K562 (cell line): Measurements from ENCODE around the gene PDIA5. TPM values are rescaled to one million over a fixed set of nuclear protein-coding genes. Genes with fewer than 3 reads are reported as not detected.

ENCODE experiments used
- ATAC-seq: fragments of 200-7000 bp; cut with Tn5 transposase; 3 replicates; pipeline ENCODE4 v1.9.1; 2020; ENCODE audit warnings: moderate library complexity
- BruUV-seq: library from RNA; stranded (reverse); fragments of 400-500 nt; replicated peaks from 2 replicates; lab custom pipeline; 2021; lab: Mats Ljungman, UMichigan
- CTCF ChIA-PET: fragments of 300-600 bp; formaldehyde crosslinking; extraction: SDS; loops from one replicate; lab custom pipeline; 2021; ENCODE audit warnings: low intra/inter-chr PET ratio; lab: Yijun Ruan, JAX
- POLR2A ChIA-PET: fragments of 300-600, 350-650 bp; sonication (Branson Sonifier 250); formaldehyde crosslinking; extraction: SDS; loops from one replicate; lab custom pipeline; 2021; ENCODE audit warnings: antibody characterized with exemption, inconsistent platforms; lab: Yijun Ruan, JAX
- DNase-seq, 4 experiments: peaks; one replicate each; pipeline versions ENCODE4 v3.0.0 to v3.0.0-alpha.2; 2011 to 2018; ENCODE audit warnings: low spot score in 3 of 4, mixed read lengths in 3 of 4; ENCODE audit errors: extremely low read depth in 1 of 4
- FAIRE-seq: peaks from 2 replicates; lab custom pipeline; 2011; peaks lifted over from hg19 to GRCh38; lab: Jason Lieb, UNC
- H2AFZ ChIP-seq: 2 replicates; pipeline ENCODE4 v1.6.0; 2011; ENCODE audit warnings: low read depth, low read length, control low read depth, inconsistent platforms
- H3K27ac ChIP-seq: fragments of 200-600 bp; 3 replicates; pipeline ENCODE4 v1.8.0; 2011; ENCODE audit warnings: low read depth, mild to moderate bottlenecking, control low read depth, inconsistent platforms, low read length, moderate library complexity, mixed read lengths; ENCODE audit errors: extremely low read depth
- H3K27me3 ChIP-seq, 2 experiments: fragments of 300-600 bp in 1 of 2; 2 replicates in 1 of 2; 3 replicates in 1 of 2; pipeline versions ENCODE4 v1.6.0 to v1.8.0; 2011; ENCODE audit warnings: inconsistent platforms in 2 of 2, low read length in 2 of 2, mild to moderate bottlenecking in 1 of 2, mixed read lengths in 1 of 2, moderate library complexity in 1 of 2; ENCODE audit not compliant: control insufficient read depth in 2 of 2, insufficient read depth in 2 of 2
- H3K36me3 ChIP-seq: fragments of 300-600 bp; 3 replicates; pipeline ENCODE4 v1.8.0; 2011; ENCODE audit warnings: mild to moderate bottlenecking, low read length, inconsistent platforms; ENCODE audit not compliant: control insufficient read depth, insufficient read depth
- H3K4me1 ChIP-seq, 2 experiments: fragments of 200-600 bp in 1 of 2; replicated peaks in 1 of 2; 2 replicates in 1 of 2; 3 replicates in 1 of 2; pipeline versions ENCODE4 v1.5.1 to v1.8.0; 2011; ENCODE audit warnings: inconsistent platforms in 2 of 2, low read length in 2 of 2, mild to moderate bottlenecking in 1 of 2, mixed read lengths in 1 of 2, moderate library complexity in 1 of 2; ENCODE audit not compliant: control insufficient read depth in 2 of 2, insufficient read depth in 2 of 2
- H3K4me2 ChIP-seq: 2 replicates; pipeline ENCODE4 v1.6.1; 2011; ENCODE audit warnings: low read length, control low read depth, inconsistent platforms, mixed read lengths; ENCODE audit not compliant: insufficient read depth
- H3K4me3 ChIP-seq: fragments of 200-600 bp; sonication (generic), shearing (Covaris generic); 2 replicates; pipeline ENCODE4 v1.5.1; 2016; ENCODE audit warnings: control low read depth, inconsistent platforms
- H3K79me2 ChIP-seq: fragments of 200-600 bp; 3 replicates; pipeline ENCODE4 v1.8.0; 2011; ENCODE audit warnings: low read length, inconsistent platforms; ENCODE audit not compliant: control insufficient read depth, insufficient read depth
- H3K9ac ChIP-seq, 2 experiments: 2 replicates each; pipeline versions ENCODE4 v1.6.0 to v1.6.1; 2011; ENCODE audit warnings: low read depth in 2 of 2, low read length in 2 of 2, control low read depth in 1 of 2, inconsistent platforms in 1 of 2, mild to moderate bottlenecking in 1 of 2, mixed read lengths in 1 of 2; ENCODE audit not compliant: insufficient read depth in 1 of 2
- H3K9me1 ChIP-seq: one replicate; pipeline ENCODE4 v1.6.0; 2011; ENCODE audit warnings: inconsistent platforms, mild to moderate bottlenecking, low read length, moderate library complexity; ENCODE audit not compliant: control insufficient read depth, insufficient read depth
- H3K9me3 ChIP-seq: replicated peaks from 2 replicates; pipeline ENCODE4 v1.5.1; 2011; ENCODE audit warnings: low read depth, low read length, inconsistent platforms; ENCODE audit not compliant: control insufficient read depth, insufficient read depth
- H4K20me1 ChIP-seq: replicated peaks from 2 replicates; pipeline ENCODE4 v1.6.1; 2011; ENCODE audit warnings: low read length, inconsistent platforms, mixed read lengths; ENCODE audit not compliant: control insufficient read depth, insufficient read depth
- CBFA2T2 ChIP-seq: fragments of 450-650 bp; conservative IDR thresholded peaks from 2 replicates; pipeline ENCODE4 v1.6.1; 2017; ENCODE audit warnings: mild to moderate bottlenecking
- CEBPB ChIP-seq: fragments of 450-650 bp; IDR thresholded peaks from 2 replicates; pipeline ENCODE4 v1.6.1; 2016; ENCODE audit warnings: missing genetic modification characterization, missing compliant biosample characterization
- CEBPG ChIP-seq, 3 experiments: fragments of 200-800 bp in 1 of 3; sonication (Bioruptor generic) in 1 of 3; sonication (generic) in 1 of 3; formaldehyde crosslinking in 1 of 3; IDR thresholded peaks in 2 of 3; conservative IDR thresholded peaks in 1 of 3; 2 replicates each; pipeline versions ENCODE4 v1.6.1 to v1.8.0; 2016 to 2022; ENCODE audit warnings: missing compliant biosample characterization in 2 of 3, missing genetic modification characterization in 2 of 3, mild to moderate bottlenecking in 1 of 3, missing genetic modification reagents in 1 of 3
- CXXC5 ChIP-seq: fragments of 250-450 bp; sonication (Bioruptor Pico); IDR thresholded peaks from 2 replicates; pipeline ENCODE4 v1.8.0; 2022; ENCODE audit warnings: inconsistent platforms, mild to moderate bottlenecking, moderate library complexity
- ZNF316 ChIP-seq: fragments of 450-650 bp; IDR thresholded peaks from 2 replicates; pipeline ENCODE4 v1.6.1; 2016
- WGBS: fragments of 100-300 bp; shearing (Covaris generic); methylation state at CpG from one replicate; pipeline ENCODE4 v1.1.6; 2016; ENCODE audit warnings: low coverage, mixed read lengths; ENCODE audit not compliant: insufficient coverage; ENCODE audit errors: missing lambda C conversion rate; 5-methylcytosine and 5-hydroxymethylcytosine counted together
- in situ Hi-C: fragments of 300-500 bp; cut with MboI; formaldehyde crosslinking; loops from 4 replicates; pipeline ENCODE4 v1.15.0; 2018; ENCODE audit warnings: inconsistent platforms, mixed read lengths
- intact Hi-C: fragments of 100-400 bp; cut with micrococcal nuclease; formaldehyde crosslinking; loops from 2 replicates; pipeline ENCODE4 v1.14.2; 2022
- polyA plus RNA-seq, 8 experiments: library from polyadenylated mRNA; depleted of rRNA in 4 of 8; stranded (reverse) in 5 of 8; unstranded in 3 of 8; fragments of >200 nt; fragmentation: Nextera tagmentation in 2 of 8; fragmentation: Illumina TruSeq in 1 of 8; extraction: Ambion mirVana in 2 of 8; extraction: Trizol in 1 of 8; gene quantifications; 2 replicates each; pipeline versions ENCODE4 v1.2.1 to v1.2.3, GENCODE V29; 2011 to 2014; ENCODE audit warnings: inconsistent platforms in 1 of 8, missing spikeins in 1 of 8
- total RNA-seq, 7 experiments: library from RNA; depleted of rRNA in 6 of 7; stranded (reverse); fragments of >200 nt in 6 of 7; fragmentation: Illumina TruSeq in 2 of 7; extraction: Trizol in 2 of 7; gene quantifications; 2 replicates each; pipeline versions ENCODE4 v1.2.1 to v1.2.3, GENCODE V29; 2011 to 2021; ENCODE audit warnings: low replicate concordance in 1 of 7

PDIA5 gene
- total and polyA plus RNA-seq, 9 of the 15 experiments (the other 6 are each of a cell fraction or from before 2014, with no cell fraction given), result 3.4 to 31.8 (median 19.6) TPM

DNA sequence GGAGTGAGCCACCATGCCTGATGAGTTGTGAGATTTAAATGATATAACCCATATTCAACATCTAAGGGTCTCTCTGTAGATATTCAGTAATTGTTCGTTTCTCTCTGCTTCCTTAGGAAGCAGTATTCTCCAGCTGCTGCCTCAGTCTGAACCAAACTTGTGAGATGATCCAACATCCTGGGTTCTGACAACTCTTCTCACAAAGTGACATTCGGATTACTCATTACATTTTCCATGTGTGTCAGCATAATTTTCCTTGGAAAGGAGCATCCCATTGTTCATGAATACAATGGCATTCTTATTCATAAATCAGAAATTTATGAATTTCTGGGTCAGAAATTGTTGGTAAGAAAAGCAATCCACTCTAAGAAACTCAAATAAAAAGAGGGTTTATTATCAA is 119.9 kb downstream of the PDIA5 start:
- no peak for FAIRE-seq
- no peaks in the 10 kb centered on the region for H3K79me2 ChIP-seq
- H3K27me3 ChIP-seq, result no peaks in the 10 kb centered on the region
- H3K27ac ChIP-seq, result no peak overlapping the region
- TF ChIP-seq ZNF316 (peak; percentile 62), CBFA2T2 (no peak)
- no peaks in the 10 kb centered on the region for H3K9me3 ChIP-seq
- H3K9ac ChIP-seq, result no peak overlapping the region
- H3K4me3 ChIP-seq, result no peak overlapping the region
- no peak for DNase-seq
- H3K4me2 ChIP-seq, result no peak overlapping the region
- H3K36me3 ChIP-seq, result no peaks in the 10 kb centered on the region
- no peaks in the 10 kb centered on the region for H3K4me1 ChIP-seq
- no peaks in the 10 kb centered on the region for H4K20me1 ChIP-seq
- intact Hi-C loops, result no loop called here
- H2AFZ ChIP-seq, result no peak overlapping the region
- in situ Hi-C loops, result no loop called here
- ChIA-PET POLR2A (no interaction called here), CTCF (no interaction called here)
- WGBS, result 21% methylated on average over 2 of the region's 2 CpGs
- no peak for ATAC-seq
- BruUV-seq, result no TSS peak
- H3K9me1 ChIP-seq, result no peaks in the 10 kb centered on the region

- intact Hi-C loops, result no loop called here
- BruUV-seq, result no TSS peak
Measured at GRCh38 chr3:123188058-123188457, 121.2 kb downstream of the PDIA5 start.

More at GRCh38 chr3:123188058-123188457, 121.2 kb downstream of the PDIA5 start:
- H3K27ac ChIP-seq, result no peak overlapping the region
- H3K27me3 ChIP-seq, result no peaks in the 10 kb centered on the region
- H4K20me1 ChIP-seq, result no peaks in the 10 kb centered on the region
- ChIA-PET POLR2A (interaction anchor here (1.1 kb wide), 1 partner anchor 11 kb away, joined by 3 read pairs; no protein-coding TSS in a partner anchor), CTCF (no interaction called here)
- no peak for ATAC-seq
- no peak for DNase-seq
- H2AFZ ChIP-seq, result no peak overlapping the region
- no peaks in the 10 kb centered on the region for H3K9me1 ChIP-seq
- no peaks in the 10 kb centered on the region for H3K79me2 ChIP-seq
- H3K4me2 ChIP-seq, result no peak overlapping the region
- no peaks in the 10 kb centered on the region for H3K36me3 ChIP-seq
- TF ChIP-seq CEBPG (CRISPR knock-in tag; IDR thresholded peaks at IDR 0.05) (no peak), CEBPG (tag; conservative IDR thresholded peaks at IDR 0.05 in 1 of 2, IDR thresholded peaks at IDR 0.05 in 1 of 2) (peak in 1 of 2 experiments; percentile 69; a peak in 2 of 4 replicates), CXXC5 (CRISPR knock-in tag) (no peak), CEBPB (tag) (peak; percentile 70)
- 63% methylated on average over 6 of the region's 6 CpGs for WGBS
- H3K9me3 ChIP-seq, result no peaks in the 10 kb centered on the region
- no peak overlapping the region for H3K9ac ChIP-seq
- no peak for FAIRE-seq
- no peak overlapping the region for H3K4me3 ChIP-seq
- in situ Hi-C loops, result no loop called here
- H3K4me1 ChIP-seq, result no peaks in the 10 kb centered on the region
